Progenitor cell of endocrine pancreas (in vitro differentiated cells): ENCODE data around the gene KLF7. TPM values are rescaled to one million over a fixed set of nuclear protein-coding genes. Genes with fewer than 3 reads are reported as not detected.

Experiments
- DNase-seq: peaks from one replicate; pipeline ENCODE4 v3.0.0; 2021; ENCODE audit warnings: low spot score; ENCODE audit not compliant: unreplicated experiment
- H3K27ac Mint-ChIP-seq: 2 replicates; pipeline ENCODE4 v1.8.0; 2021; ENCODE audit warnings: mild to moderate bottlenecking, moderate library complexity, mixed read lengths
- H3K27me3 Mint-ChIP-seq: 2 replicates; pipeline ENCODE4 v1.8.0; 2021; ENCODE audit warnings: mixed read lengths
- H3K36me3 Mint-ChIP-seq: 2 replicates; pipeline ENCODE4 v1.8.0; 2022; ENCODE audit warnings: mixed read lengths; ENCODE audit not compliant: insufficient read depth
- H3K4me1 Mint-ChIP-seq: 2 replicates; pipeline ENCODE4 v1.8.0; 2021; ENCODE audit warnings: low read depth, mixed read lengths
- H3K4me3 Mint-ChIP-seq: 2 replicates; pipeline ENCODE4 v1.8.0; 2021; ENCODE audit warnings: low read depth, mild to moderate bottlenecking, moderate library complexity, mixed read lengths
- H3K9me3 Mint-ChIP-seq: 2 replicates; pipeline ENCODE4 v1.8.0; 2021; ENCODE audit warnings: low read depth, mixed read lengths
- total RNA-seq: library from RNA; stranded (reverse); gene quantifications from 2 replicates; pipeline ENCODE4 v1.2.1, GENCODE V29; 2021
- TF ChIP-seq, protein P1 (sequence below): fragments of 200-600 bp; sonication (generic); IDR thresholded peaks from one replicate; pipeline ENCODE4 v1.5.0; 2021; ENCODE audit warnings: antibody characterized with exemption, mild to moderate bottlenecking; ENCODE audit not compliant: unreplicated experiment

Gene KLF7
- total RNA-seq, 1 donor from 2014 or later = 26.6 TPM

DNA sequence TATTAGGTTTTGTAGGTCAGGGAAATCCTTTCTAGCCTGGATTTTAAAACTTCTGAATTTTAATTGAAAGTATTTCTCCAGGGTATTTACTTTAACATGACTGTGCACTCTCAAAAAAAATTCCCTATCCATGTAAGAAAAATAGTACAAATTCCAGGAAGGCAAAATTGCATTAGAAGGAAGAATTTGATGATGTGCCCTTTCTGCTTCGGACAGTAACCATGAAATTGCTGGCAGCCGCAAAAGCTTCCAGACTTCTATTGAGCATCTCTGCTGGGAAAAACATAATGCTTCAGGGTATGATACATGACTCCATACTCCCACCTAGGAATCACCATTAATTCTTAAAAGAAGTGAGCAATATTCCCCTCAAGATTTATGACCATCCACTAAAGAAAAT is 17.2 kb upstream of the KLF7 start:
- no peak overlapping the region for H3K4me3 Mint-ChIP-seq
- no peaks in the 10 kb centered on the region for H3K27me3 Mint-ChIP-seq
- H3K4me1 Mint-ChIP-seq = no peaks in the 10 kb centered on the region
- no peak overlapping the region for H3K27ac Mint-ChIP-seq
- TF ChIP-seq, protein P1, sequence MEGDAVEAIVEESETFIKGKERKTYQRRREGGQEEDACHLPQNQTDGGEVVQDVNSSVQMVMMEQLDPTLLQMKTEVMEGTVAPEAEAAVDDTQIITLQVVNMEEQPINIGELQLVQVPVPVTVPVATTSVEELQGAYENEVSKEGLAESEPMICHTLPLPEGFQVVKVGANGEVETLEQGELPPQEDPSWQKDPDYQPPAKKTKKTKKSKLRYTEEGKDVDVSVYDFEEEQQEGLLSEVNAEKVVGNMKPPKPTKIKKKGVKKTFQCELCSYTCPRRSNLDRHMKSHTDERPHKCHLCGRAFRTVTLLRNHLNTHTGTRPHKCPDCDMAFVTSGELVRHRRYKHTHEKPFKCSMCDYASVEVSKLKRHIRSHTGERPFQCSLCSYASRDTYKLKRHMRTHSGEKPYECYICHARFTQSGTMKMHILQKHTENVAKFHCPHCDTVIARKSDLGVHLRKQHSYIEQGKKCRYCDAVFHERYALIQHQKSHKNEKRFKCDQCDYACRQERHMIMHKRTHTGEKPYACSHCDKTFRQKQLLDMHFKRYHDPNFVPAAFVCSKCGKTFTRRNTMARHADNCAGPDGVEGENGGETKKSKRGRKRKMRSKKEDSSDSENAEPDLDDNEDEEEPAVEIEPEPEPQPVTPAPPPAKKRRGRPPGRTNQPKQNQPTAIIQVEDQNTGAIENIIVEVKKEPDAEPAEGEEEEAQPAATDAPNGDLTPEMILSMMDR = no peak
- peaks cover 3% of the 10 kb centered on the region for H3K9me3 Mint-ChIP-seq
- DNase-seq = no peak
- H3K36me3 Mint-ChIP-seq = no peaks in the 10 kb centered on the region

DNA sequence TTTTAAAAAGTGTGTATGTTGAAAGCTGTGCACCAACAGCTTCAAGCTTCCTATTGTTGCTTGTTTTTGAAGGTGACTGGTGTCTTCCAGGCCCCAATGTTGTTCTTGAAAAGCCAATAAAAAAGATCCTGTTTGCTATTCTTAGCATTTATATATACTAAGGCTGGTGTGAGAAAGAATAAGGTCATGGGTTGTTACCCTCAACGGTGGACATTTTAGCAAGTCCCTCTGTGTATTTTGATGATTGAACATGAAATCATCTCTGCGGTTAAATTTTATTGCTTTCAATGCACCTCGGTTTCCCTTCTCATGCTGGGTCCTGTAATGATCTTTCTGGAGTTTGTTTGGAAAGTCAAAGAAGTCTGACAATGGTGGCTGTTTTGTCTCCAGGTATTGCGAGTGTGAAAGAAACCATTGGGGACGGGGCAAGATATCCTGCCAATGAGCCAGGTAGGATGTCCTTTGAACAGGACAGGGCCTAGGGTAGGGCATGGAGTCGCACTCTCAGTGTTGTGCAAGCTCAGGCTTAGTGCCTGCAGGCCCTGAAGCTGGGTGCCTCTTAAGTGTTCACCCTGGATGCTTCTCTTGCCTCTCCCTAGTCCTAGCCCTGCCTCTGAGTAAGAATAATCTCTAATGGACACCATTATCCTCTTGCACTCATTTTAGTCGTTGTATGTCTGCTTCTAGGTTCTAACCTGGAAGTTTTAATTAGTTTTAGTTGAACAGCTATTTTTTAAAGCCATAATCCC is 16.0 kb upstream of the KLF7 start:
- TF ChIP-seq, protein P1 = no peak

DNA sequence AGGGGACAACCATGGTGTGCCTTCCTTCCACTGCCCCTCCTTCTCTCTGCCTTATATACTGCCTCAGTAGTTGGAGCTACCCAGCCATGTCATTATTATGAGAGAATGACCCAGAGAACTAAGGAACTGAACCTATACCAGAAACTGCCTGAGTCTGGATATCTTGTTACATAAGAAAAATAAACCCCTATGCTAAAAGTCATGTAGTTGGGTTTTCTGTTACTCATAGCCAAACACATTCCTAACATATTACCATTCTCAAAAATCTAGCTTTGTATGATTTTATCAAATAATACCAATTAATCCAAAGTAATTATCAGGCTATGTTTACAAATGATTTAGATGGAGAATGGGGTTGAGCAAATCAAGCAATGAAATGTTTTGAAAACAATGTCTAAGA is 15.0 kb upstream of the KLF7 start:
- no peak for DNase-seq
- no peaks in the 10 kb centered on the region for H3K36me3 Mint-ChIP-seq
- no peaks in the 10 kb centered on the region for H3K27me3 Mint-ChIP-seq
- H3K27ac Mint-ChIP-seq = no peak overlapping the region
- no peak overlapping the region for H3K4me3 Mint-ChIP-seq
- TF ChIP-seq, protein P1 = no peak
- H3K9me3 Mint-ChIP-seq = no peaks in the 10 kb centered on the region
- no peaks in the 10 kb centered on the region for H3K4me1 Mint-ChIP-seq

More for the DNA sequence above, 16.0 kb upstream of the KLF7 start:
- H3K36me3 Mint-ChIP-seq = no peaks in the 10 kb centered on the region
- no peak for DNase-seq
- no peak overlapping the region for H3K27ac Mint-ChIP-seq
- no peaks in the 10 kb centered on the region for H3K9me3 Mint-ChIP-seq
- H3K4me1 Mint-ChIP-seq = no peaks in the 10 kb centered on the region
- H3K27me3 Mint-ChIP-seq = no peaks in the 10 kb centered on the region
- no peak overlapping the region for H3K4me3 Mint-ChIP-seq

DNA sequence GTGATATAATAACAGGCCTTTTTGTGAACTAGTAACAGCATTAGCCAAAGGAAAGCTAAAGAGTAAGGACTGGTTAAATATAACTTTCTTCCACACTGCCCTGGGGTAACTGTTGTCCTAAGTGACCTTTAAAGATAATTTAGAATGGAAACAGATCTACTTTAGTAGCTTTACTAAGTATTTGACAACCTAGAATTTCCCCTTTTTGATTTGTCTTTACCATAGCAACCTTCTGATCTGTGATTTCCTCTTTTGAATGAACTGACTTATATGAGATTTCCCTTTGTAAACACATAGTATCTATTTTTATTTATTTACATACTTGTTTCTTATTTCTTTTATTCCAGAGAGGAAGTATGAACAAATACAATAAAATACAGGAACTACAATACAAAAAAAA is 10.5 kb upstream of the KLF7 start:
- DNase-seq = no peak
- Mint-ChIP-seq H3K4me1 (peaks cover 1% of the 10 kb centered on the region), H3K27me3 (no peaks in the 10 kb centered on the region), H3K27ac (no peak overlapping the region), H3K4me3 (no peak overlapping the region), H3K9me3 (no peaks in the 10 kb centered on the region), H3K36me3 (no peaks in the 10 kb centered on the region)
- TF ChIP-seq, protein P1 = no peak

DNA sequence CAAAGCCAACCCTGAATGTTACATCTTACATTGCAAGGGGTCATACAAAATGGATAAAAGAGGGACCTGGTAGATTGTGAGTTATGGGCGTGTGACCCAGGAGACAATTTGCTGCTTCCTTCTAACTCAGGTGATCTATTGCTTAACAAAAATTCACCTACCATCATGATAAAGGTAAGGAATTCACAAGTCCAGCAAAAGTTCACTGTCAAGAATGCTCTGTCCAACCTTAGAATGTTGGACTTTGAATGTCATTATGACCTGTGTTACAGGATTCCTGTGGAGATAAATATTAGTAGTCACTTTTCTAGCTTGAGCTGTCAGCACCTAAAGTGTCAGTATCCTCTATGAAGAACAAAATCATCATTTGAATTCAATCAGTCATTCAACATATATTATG is 7.9 kb upstream of the KLF7 start:
- H3K4me1 Mint-ChIP-seq = peaks cover 1% of the 10 kb centered on the region
- no peaks in the 10 kb centered on the region for H3K36me3 Mint-ChIP-seq
- no peaks in the 10 kb centered on the region for H3K9me3 Mint-ChIP-seq
- H3K27ac Mint-ChIP-seq = no peak overlapping the region
- no peak overlapping the region for H3K4me3 Mint-ChIP-seq
- DNase-seq = no peak
- TF ChIP-seq, protein P1 = no peak
- no peaks in the 10 kb centered on the region for H3K27me3 Mint-ChIP-seq
